ENCODE data around the gene TACR3. TPM values are rescaled to one million over a fixed set of nuclear protein-coding genes. Genes with fewer than 3 reads are reported as not detected.
"Not testable (repeated sequence)": the region's sequence is repeated elsewhere in the genome, so short reads cannot be mapped to it uniquely, and the experiment has no call there.

Gene TACR3
- total RNA-seq, 1 donor from 2014 or later = not detected

DNA sequence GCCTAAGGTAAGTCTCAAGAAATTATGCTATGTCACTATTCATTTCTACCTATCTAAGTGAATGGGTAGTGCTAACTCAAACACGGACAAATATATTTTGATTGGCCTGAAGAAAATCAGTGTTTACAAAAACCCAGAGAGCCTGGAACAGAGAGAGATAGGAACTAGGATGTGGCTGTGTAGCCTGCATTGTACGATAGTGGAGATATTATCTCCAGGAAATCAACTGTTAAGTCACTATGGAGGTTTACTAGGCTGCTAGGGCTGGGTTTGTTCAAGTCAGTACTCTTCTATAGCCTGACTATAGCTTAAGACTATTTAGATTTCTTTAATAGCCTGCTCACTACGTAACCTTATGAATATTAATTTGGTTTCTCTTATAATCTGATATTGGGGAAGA, 127.9 kb downstream of the TACR3 start:
- Mint-ChIP-seq H3K4me1 (ENCODE audit: low read depth) (no peaks in the 10 kb centered on the region), H3K4me3 (ENCODE audit: unreplicated experiment) (no peak overlapping the region), H3K27me3 (ENCODE audit: low read depth) (peaks cover 11% of the 10 kb centered on the region), H3K9me3 (ENCODE audit: low read depth) (no peaks in the 10 kb centered on the region), H3K27ac (ENCODE audit: unreplicated experiment) (no peak overlapping the region), H3K36me3 (ENCODE audit: low read depth) (no peaks in the 10 kb centered on the region)
- TF ChIP-seq, protein P1, sequence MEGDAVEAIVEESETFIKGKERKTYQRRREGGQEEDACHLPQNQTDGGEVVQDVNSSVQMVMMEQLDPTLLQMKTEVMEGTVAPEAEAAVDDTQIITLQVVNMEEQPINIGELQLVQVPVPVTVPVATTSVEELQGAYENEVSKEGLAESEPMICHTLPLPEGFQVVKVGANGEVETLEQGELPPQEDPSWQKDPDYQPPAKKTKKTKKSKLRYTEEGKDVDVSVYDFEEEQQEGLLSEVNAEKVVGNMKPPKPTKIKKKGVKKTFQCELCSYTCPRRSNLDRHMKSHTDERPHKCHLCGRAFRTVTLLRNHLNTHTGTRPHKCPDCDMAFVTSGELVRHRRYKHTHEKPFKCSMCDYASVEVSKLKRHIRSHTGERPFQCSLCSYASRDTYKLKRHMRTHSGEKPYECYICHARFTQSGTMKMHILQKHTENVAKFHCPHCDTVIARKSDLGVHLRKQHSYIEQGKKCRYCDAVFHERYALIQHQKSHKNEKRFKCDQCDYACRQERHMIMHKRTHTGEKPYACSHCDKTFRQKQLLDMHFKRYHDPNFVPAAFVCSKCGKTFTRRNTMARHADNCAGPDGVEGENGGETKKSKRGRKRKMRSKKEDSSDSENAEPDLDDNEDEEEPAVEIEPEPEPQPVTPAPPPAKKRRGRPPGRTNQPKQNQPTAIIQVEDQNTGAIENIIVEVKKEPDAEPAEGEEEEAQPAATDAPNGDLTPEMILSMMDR (IDR thresholded peaks at IDR 0.05) = no peak
- no peak for DNase-seq (ENCODE audit: low spot score)

DNA sequence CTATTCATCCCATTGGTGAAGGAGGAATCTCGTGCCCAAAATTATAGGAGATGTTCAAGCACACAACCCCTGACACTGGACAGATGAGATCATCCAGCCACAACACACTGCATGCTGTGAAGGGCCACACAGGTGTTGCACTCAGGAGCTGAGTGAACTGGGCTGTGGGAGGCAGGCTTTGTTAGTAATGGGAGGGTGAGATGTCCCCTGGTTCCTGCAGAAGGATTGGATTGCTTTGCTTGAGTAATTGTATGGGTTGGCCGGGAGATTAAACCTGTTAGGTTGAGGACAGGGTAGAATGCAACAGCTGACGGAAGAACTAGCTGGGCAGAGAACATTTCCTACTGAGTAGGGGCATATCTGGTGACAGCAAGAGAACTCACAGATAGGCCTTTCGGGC, 152.2 kb downstream of the TACR3 start:
- H3K36me3 Mint-ChIP-seq (ENCODE audit: low read depth) = no peaks in the 10 kb centered on the region
- TF ChIP-seq, protein P1 (IDR thresholded peaks at IDR 0.05) = no peak
- H3K27ac Mint-ChIP-seq (ENCODE audit: unreplicated experiment) = no peak overlapping the region
- H3K4me3 Mint-ChIP-seq (ENCODE audit: unreplicated experiment) = no peak overlapping the region
- no peaks in the 10 kb centered on the region for H3K4me1 Mint-ChIP-seq (ENCODE audit: low read depth)
- H3K27me3 Mint-ChIP-seq (ENCODE audit: low read depth) = peaks cover 9% of the 10 kb centered on the region
- no peaks in the 10 kb centered on the region for H3K9me3 Mint-ChIP-seq (ENCODE audit: low read depth)
- no peak for DNase-seq (ENCODE audit: low spot score)

DNA sequence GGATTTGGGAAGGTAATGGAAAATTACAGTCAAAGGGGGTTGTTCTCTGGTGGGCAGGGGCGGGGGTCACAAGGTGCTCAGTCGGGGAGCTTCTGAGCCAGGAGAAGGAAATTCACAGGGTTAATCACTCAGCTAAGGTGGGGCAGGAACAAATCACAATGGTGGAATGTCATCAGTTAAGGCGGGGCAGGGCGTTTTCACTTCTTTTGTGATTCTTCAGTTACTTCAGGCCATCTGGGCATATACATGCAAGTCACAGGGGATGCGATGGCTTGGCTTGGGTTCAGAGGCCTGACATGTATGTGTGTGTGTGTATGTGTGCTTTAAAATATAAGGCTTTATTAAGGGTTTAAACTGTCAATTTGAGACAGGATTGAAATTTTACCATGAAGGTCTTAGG, 160.6 kb downstream of the TACR3 start:
- not testable (repeated sequence) for DNase-seq (ENCODE audit: low spot score); H3K27me3 Mint-ChIP-seq (ENCODE audit: low read depth); H3K36me3 Mint-ChIP-seq (ENCODE audit: low read depth); H3K4me3 Mint-ChIP-seq (ENCODE audit: unreplicated experiment); H3K9me3 Mint-ChIP-seq (ENCODE audit: low read depth); H3K27ac Mint-ChIP-seq (ENCODE audit: unreplicated experiment); H3K4me1 Mint-ChIP-seq (ENCODE audit: low read depth)

Measured in chondrocyte (in vitro differentiated cells).